Middle frontal gyrus (tissue), 1 donor: ENCODE measurements around the gene TBCC.
A peak's percentile ranks its signal among the peaks of the same experiment; 100 is the strongest.
"Not testable (repeated sequence)": the region's sequence is repeated elsewhere in the genome, so short reads cannot be mapped to it uniquely, and the experiment has no call there.

Experiments used
- DNase-seq: peaks from one replicate; pipeline ENCODE4 v3.0.0-alpha.2; 2015; ENCODE audit warnings: low spot score; ENCODE audit errors: extremely low spot score

TBCC gene, protein sequence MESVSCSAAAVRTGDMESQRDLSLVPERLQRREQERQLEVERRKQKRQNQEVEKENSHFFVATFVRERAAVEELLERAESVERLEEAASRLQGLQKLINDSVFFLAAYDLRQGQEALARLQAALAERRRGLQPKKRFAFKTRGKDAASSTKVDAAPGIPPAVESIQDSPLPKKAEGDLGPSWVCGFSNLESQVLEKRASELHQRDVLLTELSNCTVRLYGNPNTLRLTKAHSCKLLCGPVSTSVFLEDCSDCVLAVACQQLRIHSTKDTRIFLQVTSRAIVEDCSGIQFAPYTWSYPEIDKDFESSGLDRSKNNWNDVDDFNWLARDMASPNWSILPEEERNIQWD

DNA sequence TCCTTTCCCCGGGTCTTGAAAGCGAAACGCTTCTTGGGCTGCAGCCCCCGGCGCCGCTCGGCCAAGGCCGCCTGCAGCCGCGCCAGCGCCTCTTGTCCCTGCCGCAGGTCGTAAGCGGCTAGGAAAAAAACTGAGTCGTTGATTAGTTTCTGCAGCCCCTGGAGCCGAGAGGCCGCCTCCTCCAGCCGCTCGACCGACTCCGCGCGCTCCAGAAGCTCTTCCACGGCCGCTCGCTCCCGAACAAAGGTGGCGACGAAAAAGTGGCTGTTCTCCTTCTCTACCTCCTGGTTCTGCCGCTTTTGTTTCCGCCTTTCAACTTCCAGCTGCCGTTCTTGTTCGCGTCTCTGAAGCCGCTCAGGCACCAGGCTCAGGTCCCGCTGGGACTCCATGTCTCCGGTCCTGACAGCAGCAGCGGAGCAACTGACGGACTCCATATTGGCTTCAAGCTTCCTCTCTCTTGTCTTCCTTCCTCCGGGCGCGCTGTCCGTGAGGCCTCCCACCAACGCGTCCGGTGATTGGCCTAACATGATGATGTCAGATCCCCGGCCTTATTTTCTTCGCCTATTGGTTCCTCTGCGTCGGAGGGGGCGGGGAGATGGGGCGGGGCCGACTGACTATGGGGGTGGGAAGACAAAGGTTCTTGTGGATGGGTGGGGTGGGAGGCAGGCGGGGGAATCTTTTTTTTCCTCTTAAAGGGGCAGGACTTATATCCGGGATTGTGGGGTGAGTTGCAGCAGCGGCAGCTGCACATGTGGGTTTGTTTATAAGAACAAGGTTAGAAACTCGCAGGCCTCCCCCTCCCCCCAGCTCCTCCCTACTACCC is at the start of gene TBCC:
Gene TBCC, minus strand, starts transcription at position 464 of the 823 bp plus-strand sequence. Its CDS starts 30 bp downstream, at position 434.
- DNase-seq: peak; percentile 93

- no peak for DNase-seq
Measured at GRCh38 chr6:42795651-42796050, 49.7 kb upstream of the TBCC start.

GRCh38 chr6:42791706-42792320 is 45.9 kb upstream of the TBCC start:
- no peak for DNase-seq

DNA sequence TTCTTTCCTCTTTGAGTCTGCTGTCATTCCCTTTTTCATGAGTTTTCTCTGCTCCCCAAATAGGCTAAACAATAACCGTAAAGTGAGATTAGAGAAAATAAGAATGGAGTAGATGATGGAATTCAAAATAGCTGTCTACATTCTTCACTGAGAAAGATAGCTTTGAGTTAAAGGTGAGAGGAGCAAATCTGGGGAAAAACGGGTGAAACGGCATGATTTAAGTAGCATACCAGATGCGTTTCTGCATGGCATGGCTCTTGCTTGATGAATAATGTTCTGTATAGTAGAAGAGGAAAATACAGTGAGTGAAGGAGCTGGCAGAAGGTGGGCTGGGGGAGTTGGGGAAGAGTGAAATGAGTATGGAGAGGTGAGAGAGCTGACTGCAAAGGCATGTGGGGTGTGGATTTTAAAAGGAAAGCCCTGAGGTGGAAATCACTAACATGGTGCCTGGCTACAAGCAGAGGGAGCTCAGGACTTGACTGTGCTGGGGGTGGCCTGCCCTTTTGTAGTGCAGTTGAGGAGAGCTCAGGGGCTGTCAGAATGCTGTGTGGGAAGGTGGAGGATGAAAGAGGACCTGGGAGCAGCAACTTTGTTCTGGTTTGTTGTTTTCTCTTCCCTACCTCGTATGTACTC is 44.8 kb upstream of the TBCC start:
- no peak for DNase-seq

- DNase-seq: no peak
Measured at GRCh38 chr6:42788671-42789070, 42.8 kb upstream of the TBCC start.

DNA sequence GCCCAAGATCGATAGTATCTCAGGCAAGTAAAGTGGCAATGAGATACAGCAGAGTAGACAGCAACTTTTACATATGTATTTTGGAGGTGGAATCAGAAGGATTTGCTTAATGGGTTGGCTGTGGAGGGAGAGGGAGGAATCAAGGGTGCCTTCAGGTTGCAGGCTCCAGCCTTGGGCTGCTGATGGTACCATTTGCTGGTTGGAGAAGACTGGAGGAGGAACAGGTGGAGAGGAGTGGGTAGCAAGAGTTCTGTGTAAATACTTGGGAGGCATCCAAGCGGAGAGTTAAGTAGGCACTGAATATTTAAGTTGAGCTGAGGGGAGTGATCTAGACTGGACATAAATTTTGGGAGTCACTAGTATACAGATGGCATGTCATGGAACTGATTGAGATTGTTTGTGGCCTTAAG is 41.2 kb upstream of the TBCC start:
- no peak for DNase-seq

DNA sequence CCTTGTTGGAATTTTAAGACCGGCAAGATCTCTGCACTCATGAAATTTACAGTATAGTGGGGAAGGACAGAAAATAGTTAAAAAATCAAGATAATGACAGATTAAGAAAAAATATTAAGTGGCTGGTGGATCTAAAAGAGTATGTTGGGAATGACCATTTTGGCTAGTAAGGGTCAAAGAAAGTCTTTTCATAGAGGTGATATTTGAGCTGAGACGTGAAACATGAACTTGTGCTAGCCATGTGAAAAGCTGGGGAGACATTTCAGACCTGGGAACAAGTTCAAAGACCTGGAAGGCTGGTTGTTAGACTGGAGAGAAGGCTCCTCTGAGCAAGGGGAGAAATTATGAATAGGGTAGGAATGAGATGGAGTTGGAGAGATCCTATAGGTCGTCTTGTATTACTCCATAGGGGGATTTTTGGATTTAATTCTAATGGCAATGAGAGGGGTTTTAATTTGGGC is 40.7 kb upstream of the TBCC start:
- DNase-seq: no peak

GRCh38 chr6:42784717-42785498 is 39.0 kb upstream of the TBCC start:
- DNase-seq: no peak

DNA sequence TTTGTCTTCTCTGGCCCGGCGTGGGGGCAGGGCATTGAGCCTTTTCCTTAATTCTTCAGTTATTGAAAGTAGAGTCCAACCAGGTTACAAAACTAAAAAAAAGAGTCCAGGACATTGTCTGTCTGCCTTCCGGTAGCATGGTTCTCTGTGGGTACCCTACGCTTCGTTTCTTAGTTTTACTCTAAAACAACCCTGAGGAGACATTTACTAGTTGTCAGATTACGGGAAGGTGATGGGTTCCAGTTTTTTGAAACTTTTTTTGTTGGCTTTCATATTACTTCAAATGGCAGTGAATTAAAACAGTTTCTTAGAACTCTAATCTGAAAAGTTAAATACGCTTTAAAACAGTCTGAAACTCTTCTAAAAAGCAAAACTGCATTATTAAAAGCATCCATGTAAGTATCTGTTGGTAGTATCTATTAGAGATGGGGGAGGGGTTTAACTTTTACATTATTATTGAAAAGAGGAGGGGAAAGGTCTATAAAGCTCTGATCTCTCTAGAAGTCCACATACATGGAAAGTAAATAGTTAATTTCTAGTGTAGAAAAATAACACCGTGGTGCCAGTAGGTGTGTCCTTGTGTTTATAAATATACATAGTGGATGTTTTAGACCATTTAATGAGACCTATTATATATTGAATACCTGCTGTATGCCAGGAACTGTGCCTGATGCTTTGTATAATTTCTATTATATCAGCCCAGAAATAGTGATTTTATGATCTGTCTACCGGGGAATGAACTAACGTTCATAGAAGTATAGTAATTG is 38.2 kb upstream of the TBCC start:
- no peak for DNase-seq

- DNase-seq: peak; percentile 50
Measured at GRCh38 chr6:42783177-42783875, 37.4 kb upstream of the TBCC start.

GRCh38 chr6:42782689-42783176 is 36.8 kb upstream of the TBCC start:
- peak; percentile 64 for DNase-seq

- no peak for DNase-seq
Measured at GRCh38 chr6:42781796-42782688, 36.1 kb upstream of the TBCC start, which contains the start of gene BICRAL. Gene BICRAL, plus strand, starts transcription at chr6:42782052. Its CDS starts 39,971 bp downstream, at chr6:42822023.

DNA sequence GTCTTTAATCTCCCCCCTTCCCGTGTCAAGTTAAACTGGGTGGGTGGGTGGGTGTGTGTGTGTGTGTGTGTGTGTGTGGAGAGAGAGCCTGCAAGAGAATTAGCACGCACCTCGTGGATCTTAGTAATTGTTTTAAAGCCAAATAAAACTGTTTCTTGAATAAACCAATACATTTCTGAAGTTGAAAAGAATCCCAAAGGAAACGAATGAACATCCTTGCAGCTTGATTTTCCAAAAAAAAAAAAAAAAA is 35.6 kb upstream of the TBCC start:
- DNase-seq: no peak

GRCh38 chr6:42779521-42779920 is 33.6 kb upstream of the TBCC start:
- DNase-seq: no peak

DNA sequence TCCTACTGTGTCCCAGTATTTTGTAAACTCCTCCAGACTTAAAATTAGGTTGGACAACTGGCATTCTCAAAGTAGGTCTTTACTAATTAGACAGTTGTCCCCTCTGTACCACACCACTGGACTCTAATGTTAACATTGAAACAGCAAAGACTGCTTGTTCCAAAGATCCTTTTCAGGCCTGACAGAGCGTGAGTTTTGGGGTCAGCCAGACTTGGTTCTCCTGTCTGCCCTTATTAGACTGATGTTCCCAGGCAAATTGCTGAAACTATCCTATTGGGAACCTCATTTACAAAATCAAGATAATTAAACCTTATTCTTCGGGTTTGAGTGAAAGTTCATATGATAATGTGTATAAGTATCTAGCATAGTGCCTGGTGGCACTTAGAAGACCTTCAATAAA is 32.2 kb upstream of the TBCC start:
- no peak for DNase-seq

- no peak for DNase-seq
Measured at GRCh38 chr6:42777126-42777822, 31.4 kb upstream of the TBCC start.

DNA sequence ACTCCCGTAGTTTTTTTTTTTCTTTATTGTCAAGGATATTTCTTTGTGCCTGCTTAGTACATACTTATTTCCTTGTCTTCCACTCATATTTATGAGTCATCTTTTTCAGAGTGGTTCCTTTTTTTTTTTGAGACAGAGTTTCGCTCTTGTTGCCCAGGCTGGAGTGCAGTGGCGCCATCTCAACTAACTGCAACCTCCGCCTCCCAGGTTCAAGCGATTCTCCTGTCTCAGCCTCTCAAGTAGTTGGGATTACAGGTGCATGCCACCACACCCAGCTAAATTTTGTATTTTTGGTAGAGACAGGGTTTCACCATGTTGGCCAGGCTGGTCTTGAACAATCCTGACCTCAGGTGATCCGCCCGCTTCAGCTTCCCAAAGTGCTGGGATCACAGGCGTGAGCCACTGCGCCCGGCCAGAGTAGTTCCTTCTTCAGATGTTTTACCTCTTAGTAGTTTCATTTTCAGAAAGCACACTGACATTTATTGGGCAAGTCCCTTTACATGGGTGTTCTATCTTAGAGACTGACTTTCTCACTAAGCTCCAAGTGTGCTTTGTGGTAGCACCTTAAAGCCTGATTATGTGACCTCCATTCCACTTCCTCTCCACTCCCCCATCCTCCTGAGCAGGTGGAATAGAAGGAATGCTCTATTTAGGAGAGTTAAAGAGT is 29.1 kb upstream of the TBCC start:
- not testable (repeated sequence) for DNase-seq
